HG03571 (cell line): Measurements from ENCODE around the gene JAKMIP1.

ENCODE experiments used
- ATAC-seq: cut with Tn5 transposase; IDR thresholded peaks from one replicate; pipeline ENCODE4 v1.9.1; 2021; ENCODE audit not compliant: unreplicated experiment

The JAKMIP1 gene

GRCh38 chr4:6183740-6184139, 16.6 kb downstream of the JAKMIP1 start:
- peak; percentile 32 for ATAC-seq

GRCh38 chr4:6182376-6183280, 17.7 kb downstream of the JAKMIP1 start:
- no peak for ATAC-seq

GRCh38 chr4:6180841-6181631, 19.3 kb downstream of the JAKMIP1 start:
- ATAC-seq, result peak; percentile 87

- ATAC-seq, result no peak
Observed at GRCh38 chr4:6179362-6179761, 21.0 kb downstream of the JAKMIP1 start.

- no peak for ATAC-seq
Observed at GRCh38 chr4:6178757-6179156, 21.6 kb downstream of the JAKMIP1 start.

GRCh38 chr4:6177587-6178197, 22.7 kb downstream of the JAKMIP1 start:
- no peak for ATAC-seq

GRCh38 chr4:6175426-6175825, 24.9 kb downstream of the JAKMIP1 start:
- ATAC-seq, result no peak

- ATAC-seq, result no peak
Observed at GRCh38 chr4:6172927-6173200, 27.5 kb downstream of the JAKMIP1 start.

- no peak for ATAC-seq
Observed at GRCh38 chr4:6172093-6172926, 28.0 kb downstream of the JAKMIP1 start.

- no peak for ATAC-seq
Observed at GRCh38 chr4:6169239-6169638, 31.1 kb downstream of the JAKMIP1 start.

GRCh38 chr4:6165766-6166165, 34.6 kb downstream of the JAKMIP1 start:
- ATAC-seq, result no peak

- ATAC-seq, result no peak
Observed at GRCh38 chr4:6162885-6163284, 37.5 kb downstream of the JAKMIP1 start.

- no peak for ATAC-seq
Observed at GRCh38 chr4:6161921-6162464, 38.4 kb downstream of the JAKMIP1 start.

GRCh38 chr4:6160536-6160935, 39.8 kb downstream of the JAKMIP1 start:
- no peak for ATAC-seq

- no peak for ATAC-seq
Observed at GRCh38 chr4:6157926-6158325, 42.4 kb downstream of the JAKMIP1 start.

GRCh38 chr4:6155996-6156750, 44.2 kb downstream of the JAKMIP1 start:
- no peak for ATAC-seq

GRCh38 chr4:6154875-6155274, 45.5 kb downstream of the JAKMIP1 start:
- no peak for ATAC-seq

- ATAC-seq, result no peak
Observed at GRCh38 chr4:6153874-6154273, 46.5 kb downstream of the JAKMIP1 start.

GRCh38 chr4:6152869-6153705, 47.3 kb downstream of the JAKMIP1 start:
- ATAC-seq, result no peak
